Dermis blood vessel endothelial cell (primary cell): ENCODE data around the gene ZNF581. TPM values are rescaled to one million over a fixed set of nuclear protein-coding genes. Genes with fewer than 3 reads are reported as not detected.

Experiments used
- DNase-seq: peaks from one replicate; pipeline ENCODE4 v3.0.0; 2010
- total RNA-seq: library from RNA; depleted of rRNA; stranded (reverse); fragments of >200 nt; gene quantifications from 2 replicates; pipeline ENCODE4 v1.2.3, GENCODE V29; 2014

ZNF581 gene
- total RNA-seq, 1 donor from 2014 or later: 20.8 TPM

DNA sequence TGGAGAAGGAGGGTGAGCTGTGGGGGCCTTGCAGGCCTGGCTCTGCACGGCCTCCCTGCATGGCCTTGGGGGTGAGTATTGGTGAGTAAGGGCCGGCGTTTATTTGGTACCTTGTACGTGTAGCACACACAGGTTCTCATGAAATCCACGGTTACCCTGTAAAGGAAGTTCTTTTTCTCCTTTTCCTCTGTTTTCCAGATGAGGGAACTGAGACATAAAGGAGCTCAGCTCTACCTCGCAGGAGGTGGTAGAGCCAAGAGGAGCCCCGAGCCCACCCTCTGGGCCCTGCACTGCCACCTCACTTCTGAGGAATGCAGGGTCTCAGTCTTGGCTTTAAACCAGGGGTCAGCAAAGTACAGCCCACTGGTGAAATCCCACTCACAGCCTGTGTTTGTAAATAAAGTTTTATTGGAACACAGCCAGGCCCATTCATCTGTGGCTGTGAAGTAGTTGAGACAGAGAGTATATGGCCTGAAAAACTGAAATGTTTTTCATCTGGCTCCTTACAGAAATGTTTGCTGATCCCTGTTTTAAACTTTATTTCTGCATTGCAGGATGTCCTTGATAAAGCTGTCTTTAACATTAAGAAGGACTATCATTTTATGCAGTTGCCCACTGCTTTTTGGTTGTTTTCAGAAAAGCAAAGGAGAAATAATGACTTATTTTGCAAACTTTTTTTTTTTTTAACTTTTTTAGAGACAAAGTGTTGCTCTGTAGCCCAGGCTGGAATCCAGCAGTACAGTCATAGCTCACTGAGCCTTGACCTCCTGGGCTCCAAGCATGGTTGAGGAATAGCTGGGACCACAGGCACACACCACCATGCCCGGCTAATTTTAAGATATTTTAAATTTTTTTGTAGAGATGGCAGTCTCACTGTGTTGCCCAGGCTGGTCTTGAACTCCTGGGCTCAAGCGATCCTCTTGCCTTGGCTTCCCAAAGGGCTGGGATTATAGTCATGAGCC, 38.0 kb downstream of the ZNF581 start:
- no peak for DNase-seq

- DNase-seq: no peak
Observed at GRCh38 chr19:55683449-55684261, 40.2 kb downstream of the ZNF581 start.

DNA sequence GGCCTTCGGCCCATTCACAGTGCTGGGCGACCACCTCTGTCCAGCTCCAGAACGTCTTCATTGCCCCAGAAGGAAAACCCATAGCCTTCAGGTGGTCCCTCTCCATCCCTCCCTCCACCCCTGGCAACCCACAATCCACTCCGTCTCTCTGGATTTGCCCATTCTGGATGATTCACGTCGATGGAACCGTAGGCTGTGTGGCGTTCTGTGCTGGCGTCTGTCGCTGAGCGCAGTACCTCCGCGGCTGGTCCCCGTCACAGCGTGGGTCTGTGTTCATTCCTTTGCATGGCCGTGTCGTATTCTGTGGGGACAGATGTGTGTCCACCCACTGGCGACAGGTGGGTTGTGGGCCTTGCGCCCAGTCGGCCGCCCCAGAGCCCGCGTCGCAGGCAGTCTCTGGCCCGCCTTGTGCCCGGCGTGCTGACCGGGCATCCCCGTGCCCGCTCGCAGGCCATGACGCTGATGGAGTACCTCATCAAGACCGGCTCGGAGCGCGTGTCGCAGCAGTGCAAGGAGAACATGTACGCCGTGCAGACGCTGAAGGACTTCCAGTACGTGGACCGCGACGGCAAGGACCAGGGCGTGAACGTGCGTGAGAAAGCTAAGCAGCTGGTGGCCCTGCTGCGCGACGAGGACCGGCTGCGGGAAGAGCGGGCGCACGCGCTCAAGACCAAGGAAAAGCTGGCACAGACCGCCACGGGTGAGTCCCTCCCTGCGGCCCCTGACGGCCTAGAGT, 41.7 kb downstream of the ZNF581 start:
- no peak for DNase-seq

DNA sequence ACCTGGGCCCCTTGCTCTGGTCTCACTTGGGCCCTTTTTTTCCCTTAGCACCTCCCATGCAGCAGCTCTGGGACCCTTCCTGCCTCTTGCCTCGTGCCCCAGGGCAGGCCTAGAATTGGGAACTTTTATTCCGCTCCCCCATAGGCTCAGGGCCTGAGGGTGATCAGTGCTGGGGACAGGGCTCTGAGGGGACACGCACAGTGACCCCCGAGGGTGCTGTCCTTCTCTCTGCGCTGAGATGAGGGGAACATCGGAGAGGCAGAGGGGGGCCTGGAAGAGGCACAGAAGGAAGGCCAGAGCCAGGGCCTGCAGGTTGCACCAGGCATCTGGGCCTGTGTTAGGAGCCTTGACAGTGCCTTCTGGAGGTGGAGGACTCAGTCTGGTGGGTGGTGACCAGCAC, 42.3 kb downstream of the ZNF581 start:
- no peak for DNase-seq

- DNase-seq: no peak
Observed at GRCh38 chr19:55686311-55687050, 43.0 kb downstream of the ZNF581 start.

DNA sequence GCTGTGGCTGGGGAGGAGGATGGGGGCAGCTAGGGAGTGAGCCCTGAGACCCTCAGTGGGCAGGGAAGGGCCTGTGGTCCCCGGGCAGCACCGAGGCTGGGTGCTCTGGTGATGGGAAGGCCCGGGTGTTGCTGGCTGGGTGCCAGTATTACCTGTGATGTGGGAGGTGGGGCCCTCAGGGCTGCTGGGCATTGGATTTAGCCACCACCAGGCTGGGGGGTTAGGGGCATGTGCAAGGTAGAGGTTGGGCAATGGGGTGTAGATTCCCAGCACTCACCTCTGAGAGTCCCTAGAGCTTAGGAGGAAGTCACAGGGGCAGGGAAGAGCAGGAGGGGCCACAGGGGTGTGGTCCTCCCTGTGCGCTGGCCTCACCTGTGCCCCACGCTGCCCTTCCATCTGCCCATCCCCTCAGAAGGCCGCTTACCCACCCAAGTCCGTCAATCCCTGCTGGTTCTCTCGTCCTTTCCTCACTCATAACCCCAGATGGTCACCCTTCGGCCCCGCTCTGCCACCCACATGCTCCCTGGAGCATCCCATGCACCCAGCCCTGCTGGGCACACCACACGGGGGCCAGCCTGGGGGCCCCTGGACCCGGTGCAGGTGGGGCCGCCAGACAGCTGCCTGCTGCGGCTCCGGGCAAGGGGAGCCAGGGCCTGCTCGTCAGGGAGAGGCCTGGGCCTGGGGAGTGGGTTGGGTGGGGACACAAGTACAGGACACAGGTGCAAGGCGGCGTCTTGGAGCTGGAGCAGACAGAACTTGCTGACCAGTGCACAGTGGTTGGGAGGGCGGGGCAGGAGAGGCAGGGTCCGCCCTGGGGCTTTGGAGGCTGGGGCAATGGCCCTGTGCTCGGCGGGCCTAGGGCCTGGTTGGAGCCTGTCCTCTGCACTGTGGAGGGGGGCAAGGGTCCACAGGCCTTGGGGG, 44.1 kb downstream of the ZNF581 start:
- DNase-seq: no peak

DNA sequence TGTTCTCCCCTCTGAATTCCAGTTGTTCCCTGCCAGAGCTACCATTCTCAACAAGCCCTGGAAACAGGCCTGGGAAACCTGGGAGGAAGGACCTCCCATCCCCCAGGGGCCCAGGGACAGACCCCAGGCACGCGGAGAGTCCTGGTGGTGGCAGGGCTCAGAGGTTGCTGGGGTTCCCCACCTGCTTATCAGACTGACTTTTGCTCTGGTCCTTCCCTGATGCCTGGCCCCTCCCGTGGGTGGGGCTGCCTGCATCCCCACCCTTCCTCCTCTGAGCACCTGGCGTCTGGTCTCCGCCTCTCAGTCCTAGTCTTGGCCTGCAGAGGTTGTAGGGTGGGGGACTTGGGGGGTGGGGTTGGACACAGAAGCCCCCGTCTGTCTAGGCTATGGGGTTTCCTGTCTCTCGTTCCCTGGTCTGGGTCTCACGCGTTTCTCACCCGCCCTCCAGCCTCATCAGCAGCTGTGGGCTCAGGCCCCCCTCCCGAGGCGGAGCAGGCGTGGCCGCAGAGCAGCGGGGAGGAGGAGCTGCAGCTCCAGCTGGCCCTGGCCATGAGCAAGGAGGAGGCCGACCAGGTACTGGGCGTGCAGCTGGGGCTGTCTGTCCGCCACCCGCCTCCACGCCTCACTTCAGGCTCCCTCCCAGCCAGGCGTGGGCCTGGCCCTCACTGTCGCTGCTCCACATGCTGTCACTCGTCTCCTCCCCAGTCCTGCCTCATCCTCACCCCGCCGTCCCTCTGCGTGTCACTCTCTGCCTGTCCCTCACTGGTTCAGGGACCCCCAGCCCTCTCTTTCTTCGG, 45.2 kb downstream of the ZNF581 start:
- DNase-seq: no peak

DNA sequence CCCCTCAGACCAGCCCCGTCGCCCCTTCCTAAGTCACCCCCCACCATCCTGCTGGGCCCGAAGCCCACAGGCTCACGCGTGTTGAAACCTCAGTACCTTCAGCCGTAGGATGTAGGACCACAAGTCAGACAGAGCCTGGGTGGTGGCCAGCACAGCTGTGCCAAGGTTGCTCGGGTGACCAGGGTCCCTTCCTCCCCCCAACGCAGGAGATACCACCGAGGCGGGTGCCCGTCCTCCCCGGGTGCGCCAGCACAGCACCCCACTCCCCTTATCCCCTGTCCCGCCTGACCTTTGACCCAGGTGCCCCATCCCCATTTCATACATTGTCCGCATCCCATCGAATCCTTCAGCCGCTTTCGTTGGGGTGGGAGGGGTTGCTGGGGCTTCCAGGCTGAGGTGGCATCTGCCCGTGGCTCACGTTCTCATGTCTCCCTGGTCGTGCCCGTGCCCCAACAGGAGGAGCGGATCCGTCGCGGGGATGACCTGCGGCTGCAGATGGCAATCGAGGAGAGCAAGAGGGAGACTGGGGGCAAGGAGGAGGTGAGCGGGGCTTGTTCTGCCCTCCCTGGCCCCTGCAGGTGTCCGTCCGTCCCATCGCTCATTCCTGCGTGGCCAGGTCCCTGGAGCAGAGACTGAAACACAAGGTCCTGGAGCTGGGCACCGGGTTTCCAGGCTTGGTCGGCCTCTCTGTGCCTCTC, 46.1 kb downstream of the ZNF581 start:
- no peak for DNase-seq

GRCh38 chr19:55690109-55690768, 46.8 kb downstream of the ZNF581 start:
- DNase-seq: no peak

- DNase-seq: no peak
Observed at GRCh38 chr19:55690769-55691545, 47.5 kb downstream of the ZNF581 start.

- DNase-seq: no peak
Observed at GRCh38 chr19:55691561-55692481, 48.4 kb downstream of the ZNF581 start.

DNA sequence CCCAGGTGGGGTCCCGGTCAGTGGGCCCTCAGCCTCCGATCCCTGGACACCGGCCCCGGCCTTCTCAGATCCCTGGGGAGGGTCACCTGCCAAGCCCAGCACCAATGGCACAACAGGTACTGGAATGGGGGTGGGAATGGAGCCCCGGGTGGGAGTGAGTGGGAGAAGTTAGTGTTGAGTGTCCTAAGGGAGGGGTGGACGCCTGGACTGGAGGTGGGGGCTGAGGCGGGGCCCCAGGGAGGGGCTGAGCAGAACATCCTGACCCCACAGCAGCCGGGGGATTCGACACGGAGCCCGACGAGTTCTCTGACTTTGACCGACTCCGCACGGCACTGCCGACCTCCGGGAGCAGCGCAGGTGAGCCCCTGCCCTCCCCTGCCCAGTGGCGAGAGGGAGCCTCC, 49.2 kb downstream of the ZNF581 start:
- no peak for DNase-seq

- DNase-seq: no peak
Observed at GRCh38 chr19:55693336-55693974, 50.0 kb downstream of the ZNF581 start.

GRCh38 chr19:55694241-55694655, 50.8 kb downstream of the ZNF581 start:
- DNase-seq: no peak

DNA sequence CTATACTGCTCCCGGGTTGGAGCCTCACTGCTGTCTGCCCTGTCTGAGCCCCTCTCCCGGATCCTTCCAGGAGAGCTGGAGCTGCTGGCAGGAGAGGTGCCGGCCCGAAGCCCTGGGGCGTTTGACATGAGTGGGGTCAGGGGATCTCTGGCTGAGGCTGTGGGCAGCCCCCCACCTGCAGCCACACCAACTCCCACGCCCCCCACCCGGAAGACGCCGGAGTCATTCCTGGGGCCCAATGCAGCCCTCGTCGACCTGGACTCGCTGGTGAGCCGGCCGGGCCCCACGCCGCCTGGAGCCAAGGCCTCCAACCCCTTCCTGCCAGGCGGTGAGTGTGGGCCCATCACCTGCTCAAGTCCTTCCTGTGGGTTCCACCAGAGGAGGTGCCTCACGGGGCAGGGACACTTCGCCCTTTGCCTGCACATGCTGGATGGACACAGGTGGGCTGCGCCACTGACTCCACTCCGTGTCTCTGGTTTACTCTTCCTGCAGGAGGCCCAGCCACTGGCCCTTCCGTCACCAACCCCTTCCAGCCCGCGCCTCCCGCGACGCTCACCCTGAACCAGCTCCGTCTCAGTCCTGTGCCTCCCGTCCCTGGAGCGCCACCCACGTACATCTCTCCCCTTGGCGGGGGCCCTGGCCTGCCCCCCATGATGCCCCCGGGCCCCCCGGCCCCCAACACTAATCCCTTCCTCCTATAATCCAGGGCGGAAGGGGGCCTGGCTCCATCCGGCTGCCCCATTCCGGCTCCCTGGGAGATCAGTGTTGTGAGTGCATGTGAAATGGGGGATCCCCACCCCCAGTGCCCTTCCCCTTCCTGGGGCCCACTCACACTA, 51.4 kb downstream of the ZNF581 start:
- DNase-seq: no peak
